GM18508 (cell line): ENCODE results near the gene CNTNAP3.
"Not testable (repeated sequence)": the region's sequence is repeated elsewhere in the genome, so short reads cannot be mapped to it uniquely, and the experiment has no call there.

Experiments used
- ATAC-seq: cut with Tn5 transposase; IDR thresholded peaks from one replicate; pipeline ENCODE4 v1.9.1; 2021; ENCODE audit warnings: moderate number of reproducible peaks; ENCODE audit not compliant: insufficient read depth, unreplicated experiment

Gene CNTNAP3

DNA sequence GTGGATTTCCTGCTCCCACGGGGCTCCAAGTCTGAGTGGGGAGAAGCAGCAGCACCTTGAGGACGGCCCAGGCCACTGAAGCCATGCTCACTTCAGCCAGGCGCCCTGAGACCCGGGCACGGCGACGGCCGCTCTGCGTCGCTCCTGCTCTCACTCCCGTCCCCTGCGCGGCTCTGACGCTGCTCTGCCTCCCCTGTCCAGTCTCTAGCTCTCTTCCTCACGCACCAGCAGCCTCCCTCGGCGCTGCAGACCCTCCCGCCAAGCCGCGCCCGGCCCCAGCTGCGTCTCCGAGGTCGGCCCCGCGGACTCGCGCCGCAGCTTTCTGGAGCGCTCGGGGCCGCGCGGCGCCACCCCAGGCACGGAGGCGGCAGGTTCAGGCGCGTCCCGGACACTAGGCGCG, at the start of gene CNTNAP3:
Gene CNTNAP3 (minus strand): TSS at position 188 of the 400 bp plus-strand sequence. CDS start 103 bp downstream, at position 85.
- ATAC-seq, result not testable (repeated sequence)

DNA sequence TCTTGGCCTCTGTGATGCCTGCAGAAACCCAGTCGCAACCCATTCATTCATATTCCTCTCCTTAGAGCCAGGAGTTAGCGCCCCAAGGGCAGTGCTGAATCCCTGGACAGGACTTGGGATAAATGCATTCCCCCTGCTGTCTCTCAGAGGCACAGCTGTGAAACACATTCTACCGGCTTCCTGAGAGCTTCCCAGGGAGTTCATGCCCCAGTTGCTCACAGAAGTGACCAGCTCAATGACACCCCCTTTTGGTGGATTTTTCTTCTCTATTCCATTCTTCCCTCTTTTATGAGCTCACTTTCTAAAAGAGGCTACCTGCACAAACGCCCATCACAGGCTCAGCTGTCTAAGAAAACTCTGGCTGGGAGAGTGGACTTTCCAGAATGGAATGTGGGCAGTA, 8.0 kb downstream of the CNTNAP3 start:
- not testable (repeated sequence) for ATAC-seq

DNA sequence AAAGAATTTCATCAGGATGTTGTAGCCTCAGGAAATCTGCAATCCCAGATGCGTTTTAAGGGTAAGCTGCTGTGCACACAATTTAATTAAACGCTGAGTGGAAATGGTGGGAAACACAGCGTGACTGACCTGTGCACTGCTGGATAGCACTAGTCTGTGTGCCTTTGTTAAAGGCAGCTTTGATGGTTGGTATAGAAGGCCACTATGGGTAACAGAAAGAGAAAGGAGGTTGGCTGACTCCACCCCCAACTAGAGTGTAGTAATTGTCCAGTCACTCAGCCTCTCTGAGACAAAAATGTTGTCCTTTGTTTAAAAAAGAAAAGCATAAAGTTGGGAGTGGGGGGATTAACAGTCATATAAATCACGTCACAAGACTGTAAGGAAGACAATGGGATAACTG, 45.5 kb downstream of the CNTNAP3 start:
- not testable (repeated sequence) for ATAC-seq

DNA sequence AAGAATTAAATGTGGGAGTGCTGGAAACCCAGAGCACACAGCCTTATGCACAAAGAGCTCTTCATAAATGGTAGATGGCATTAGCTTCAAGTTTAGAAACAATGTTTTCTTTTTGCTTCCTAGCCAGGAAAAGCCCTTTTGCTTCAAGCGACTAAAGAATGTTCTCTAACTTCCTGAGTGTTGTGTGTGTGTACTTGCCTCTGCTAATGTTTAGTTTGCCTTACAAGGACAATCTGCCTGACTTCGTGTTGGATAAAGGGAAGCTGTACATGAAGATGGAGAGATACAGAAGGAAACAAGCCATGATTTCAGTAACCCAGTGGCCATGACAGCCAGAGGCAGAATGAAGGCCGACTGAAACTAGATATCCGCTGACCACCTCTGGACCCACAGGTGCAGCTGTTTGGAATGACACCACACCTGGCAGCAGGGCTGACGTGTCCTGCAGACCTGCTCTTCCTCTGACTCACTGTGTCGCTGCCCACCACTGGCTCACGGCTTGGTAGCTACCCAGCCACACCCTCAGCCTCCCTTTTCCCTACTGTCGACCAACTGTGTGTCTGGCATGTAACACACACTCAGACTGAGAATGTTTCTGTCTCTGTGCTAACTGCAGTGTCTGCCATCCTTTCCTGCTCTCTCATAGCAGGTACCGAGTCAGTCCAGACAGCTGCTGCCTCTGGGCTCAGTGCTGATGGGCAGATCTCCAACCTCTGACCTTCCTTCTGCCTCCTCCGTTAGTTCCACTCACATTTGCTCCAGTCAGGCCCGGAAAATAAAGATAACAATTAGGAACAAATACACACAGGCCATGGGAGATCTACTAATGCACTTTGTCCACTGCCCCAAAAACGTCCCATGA, 55.6 kb downstream of the CNTNAP3 start:
- ATAC-seq, result not testable (repeated sequence)

DNA sequence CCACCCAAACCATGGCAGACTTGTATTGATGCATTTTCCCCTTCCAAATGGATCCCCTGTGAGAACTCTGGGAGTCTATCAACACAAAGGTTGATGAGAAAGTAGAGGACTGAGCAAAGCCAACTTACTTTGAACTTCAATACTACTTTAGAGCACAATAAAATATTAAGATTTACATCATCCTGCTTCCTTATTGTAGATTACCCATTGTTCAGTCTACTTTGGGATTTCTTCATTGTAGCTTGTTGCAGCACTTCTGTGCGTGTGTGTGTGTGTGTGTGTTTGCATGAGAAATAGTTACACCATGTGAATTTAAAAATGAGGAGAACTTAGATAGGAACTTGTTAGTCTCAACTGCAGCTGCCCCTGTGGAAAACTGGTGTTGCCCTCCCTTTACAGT, 72.0 kb downstream of the CNTNAP3 start:
- ATAC-seq, result not testable (repeated sequence)

DNA sequence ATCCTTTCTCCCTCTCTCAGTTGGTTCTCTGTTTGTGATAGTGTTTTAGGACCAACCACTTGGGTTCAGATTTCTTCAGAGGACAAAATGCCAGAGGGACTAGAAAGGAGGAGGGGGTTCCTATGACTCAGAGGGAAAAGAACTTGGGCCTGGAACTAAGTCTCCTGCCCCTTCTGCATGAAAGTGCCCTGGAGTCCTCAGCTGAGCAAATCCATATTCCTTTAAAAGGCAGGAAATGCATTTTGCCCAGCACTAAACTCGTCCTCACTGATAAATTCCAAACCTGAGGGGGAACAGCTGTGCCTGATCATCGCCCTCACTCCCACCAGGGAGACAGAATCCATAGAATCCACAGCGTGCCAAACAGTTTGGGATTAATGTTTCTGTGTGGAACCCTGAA, 78.2 kb downstream of the CNTNAP3 start:
- ATAC-seq, result not testable (repeated sequence)

DNA sequence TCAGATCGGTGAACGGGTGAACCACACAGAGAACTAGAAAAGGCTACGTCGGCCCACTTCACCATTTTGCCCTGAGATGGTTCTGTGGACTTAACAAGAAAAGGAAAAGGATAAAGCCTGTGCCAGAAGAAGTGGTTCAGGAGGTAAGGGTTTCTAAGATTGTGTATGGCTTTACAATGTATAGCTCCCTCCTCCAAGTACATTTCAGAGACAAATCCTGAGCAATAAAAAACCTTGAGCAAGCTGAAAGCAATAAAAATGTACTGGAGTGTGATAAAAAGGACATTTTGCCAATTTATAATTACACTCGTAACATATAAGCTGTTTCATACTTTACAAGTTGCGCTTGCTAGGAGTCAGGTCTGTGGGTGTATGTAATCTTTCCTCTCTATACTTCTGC, 81.3 kb downstream of the CNTNAP3 start:
- not testable (repeated sequence) for ATAC-seq

DNA sequence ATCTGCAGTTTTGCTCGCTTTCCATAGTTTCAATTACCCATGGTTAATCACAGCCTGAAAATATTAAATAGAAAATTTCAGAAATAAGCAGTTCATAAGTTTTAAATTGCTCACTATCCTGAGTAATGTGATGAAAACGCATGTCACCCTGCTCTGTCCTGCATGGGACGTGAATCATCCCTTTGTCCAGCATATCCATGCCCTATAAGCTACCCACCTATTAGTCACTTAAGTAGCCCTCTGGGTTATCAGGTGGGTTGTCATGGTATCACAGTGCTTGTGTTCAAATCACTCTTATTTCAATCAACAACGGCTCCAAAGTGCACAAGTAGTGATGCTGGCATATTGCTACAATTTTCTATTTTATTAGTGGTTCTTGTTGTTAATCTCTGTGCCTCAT, 82.1 kb downstream of the CNTNAP3 start:
- ATAC-seq, result not testable (repeated sequence)

DNA sequence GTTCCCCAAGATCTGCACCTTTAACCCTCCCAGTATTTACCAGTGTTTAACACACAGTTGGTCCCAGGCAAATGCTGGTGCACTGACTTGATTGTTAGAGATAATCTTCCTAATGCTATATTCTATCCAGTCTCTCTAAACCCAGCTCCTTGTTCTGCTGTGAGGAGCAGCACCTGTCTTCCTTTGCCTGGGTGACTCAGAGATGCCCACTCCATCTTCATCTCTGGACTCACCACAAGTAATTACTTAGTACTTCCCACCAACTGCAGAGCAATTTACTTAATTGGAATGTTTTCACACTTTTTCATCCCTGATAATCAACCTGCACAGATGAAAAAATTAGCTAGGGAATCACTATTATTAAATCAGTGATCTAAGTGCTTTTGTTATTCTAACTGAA, 87.6 kb downstream of the CNTNAP3 start:
- not testable (repeated sequence) for ATAC-seq

DNA sequence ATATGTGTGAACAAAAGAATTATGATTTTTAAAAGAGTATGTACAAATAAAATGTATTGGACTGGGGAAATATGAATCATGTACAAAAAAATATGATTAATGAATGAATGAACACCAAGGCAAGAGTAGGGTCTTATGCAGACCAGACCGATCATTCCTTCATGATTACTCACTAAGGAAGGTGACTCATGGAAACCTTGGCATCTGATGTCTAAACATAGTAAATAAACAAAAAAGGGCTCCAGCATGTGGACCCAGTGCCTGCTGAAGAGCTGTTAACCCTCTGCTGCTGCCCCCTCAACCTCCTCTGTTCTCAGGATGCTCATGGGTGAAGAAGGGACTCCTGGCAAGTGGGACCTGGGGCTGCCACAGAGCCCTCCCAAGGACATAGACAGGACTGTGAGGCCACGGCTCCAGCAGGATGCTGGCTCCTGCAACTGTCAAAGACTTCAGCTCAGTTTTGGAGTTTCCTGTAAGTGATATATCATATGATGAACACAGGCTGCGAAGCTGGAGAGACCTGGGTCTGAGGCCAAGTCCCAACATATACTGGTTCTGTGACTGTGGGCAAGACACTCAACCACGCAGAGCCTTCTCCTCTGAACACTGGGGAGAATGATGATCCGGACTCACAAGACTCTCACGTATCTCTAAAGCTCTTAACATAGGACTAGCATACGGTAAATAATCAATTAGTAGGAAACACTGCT, 89.8 kb downstream of the CNTNAP3 start:
- not testable (repeated sequence) for ATAC-seq

DNA sequence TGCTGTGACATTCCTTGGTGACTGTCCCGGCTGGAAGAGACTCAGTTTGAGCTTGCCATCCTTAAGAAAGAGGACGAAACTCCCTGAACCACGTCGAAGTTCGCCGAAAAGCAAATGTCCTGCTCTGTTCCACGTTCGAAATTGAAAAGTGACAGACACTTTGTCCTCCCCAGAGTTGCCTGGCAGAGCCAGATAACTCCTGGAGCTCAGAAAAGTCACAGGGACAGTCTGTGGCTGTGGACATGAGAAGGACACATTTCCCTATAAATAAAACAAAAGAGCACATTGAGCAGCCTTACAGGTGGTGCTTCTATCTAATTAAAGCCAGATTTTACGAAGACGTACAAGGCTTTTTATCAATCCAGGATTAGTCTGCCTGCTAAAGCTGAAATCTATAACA, 116.6 kb downstream of the CNTNAP3 start:
- ATAC-seq, result not testable (repeated sequence)

DNA sequence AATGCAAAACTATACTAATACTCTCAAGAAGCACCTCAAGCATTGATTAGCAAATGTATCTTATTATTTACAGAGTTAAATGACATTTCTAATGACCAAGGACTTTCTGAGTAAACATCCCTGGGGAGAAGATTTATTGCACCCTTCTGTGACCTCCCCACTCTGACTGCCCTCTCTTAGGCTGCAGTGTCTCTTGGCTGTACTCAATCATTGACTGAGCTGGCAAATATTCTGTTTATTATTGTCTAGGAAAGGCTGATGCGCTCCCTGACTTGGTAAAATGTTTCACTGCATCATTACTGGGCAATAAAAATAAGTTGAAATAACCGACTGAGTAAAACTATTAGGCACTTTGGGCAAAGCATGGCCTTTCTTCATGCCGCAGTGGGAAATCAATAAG, 130.3 kb downstream of the CNTNAP3 start:
- ATAC-seq, result not testable (repeated sequence)

DNA sequence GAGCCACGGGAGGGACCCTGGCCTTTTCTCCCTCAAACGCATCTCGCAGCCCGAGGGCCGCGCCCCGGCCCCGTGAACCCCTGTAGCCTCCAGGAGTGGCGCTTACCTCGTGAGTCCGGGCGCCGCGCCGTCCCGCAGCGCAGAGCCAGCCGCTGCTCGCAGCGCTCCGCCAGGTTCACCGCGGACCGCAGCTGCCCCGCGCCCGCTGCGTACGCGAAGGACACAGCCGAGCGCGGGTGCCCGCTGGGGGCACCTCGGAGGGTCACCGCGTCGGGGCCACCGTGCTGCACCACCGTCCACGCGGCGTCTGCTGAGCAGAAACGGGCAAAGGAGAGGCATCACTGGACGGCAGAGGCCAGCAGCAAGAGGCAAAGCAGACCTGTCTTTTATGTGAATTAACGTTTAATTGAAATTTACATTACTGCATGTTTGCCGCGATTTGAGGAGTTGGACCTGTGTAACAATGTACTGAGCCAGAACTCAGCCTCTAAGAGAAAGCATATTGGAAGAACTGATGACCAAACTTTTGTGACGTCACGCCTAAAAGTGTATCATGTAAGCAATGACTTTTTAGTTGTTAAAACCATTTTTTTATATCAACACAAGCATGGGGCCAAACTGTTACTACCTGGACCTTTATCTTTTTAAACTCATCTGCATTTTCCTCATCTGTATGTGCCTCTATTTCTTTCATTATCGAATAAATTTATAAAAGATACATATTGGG, 155.0 kb downstream of the CNTNAP3 start:
- not testable (repeated sequence) for ATAC-seq

DNA sequence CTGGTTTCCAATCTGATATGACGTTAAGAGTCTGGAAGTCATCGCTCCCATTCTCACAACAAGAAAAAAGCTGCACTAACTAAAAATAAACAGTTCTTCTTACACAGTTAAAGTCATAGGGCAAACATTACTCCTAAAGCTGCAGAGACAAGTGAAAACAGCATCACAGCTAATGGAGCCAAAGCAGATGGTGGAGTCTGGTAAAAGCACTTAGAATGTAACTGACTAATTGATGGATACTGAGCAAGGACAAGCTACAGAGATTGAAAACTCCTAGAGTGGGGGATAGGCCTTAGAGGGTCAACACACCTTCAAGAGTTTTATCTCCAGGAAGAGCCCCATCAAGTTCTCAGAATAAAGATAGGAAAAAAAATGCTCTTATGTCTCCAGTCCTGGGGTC, 166.6 kb downstream of the CNTNAP3 start:
- ATAC-seq, result not testable (repeated sequence)

DNA sequence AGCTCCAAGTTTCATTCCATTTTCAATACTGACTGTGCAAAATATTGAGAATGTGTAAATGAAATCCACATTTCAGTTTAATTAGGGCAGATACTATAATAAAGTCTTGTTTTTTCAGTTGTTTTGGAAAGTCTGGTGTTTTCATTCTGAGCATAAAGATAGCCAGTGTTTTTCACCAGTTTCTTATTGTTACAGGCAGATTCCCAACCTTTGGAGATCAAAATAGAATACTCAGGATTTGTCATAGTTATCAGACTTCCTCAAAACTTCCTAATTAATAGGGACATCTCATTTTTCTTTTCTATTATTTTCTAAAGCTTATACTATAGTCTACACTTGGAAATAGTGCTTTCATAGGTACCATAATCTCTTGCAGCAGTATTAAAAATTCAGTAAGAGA, 176.2 kb downstream of the CNTNAP3 start:
- not testable (repeated sequence) for ATAC-seq

DNA sequence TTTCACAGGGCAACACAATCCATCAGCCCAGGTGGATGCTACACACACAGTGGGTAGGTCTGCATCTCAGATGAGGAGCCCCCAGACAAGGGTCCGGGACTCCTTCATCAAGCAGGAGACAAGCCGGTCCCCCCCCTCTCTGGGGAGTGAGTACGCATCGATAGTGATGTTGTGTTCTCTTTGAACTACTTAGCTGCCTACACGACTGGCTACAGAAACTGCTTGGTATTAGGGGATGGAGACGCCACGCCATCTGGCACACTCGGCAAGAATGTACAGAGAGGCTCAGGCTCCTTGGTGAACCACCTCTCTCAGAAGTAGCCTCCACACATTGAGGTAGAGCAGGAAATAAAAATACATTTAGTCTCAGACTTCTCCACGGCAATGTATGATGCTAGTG, 179.8 kb downstream of the CNTNAP3 start:
- no peak for ATAC-seq

DNA sequence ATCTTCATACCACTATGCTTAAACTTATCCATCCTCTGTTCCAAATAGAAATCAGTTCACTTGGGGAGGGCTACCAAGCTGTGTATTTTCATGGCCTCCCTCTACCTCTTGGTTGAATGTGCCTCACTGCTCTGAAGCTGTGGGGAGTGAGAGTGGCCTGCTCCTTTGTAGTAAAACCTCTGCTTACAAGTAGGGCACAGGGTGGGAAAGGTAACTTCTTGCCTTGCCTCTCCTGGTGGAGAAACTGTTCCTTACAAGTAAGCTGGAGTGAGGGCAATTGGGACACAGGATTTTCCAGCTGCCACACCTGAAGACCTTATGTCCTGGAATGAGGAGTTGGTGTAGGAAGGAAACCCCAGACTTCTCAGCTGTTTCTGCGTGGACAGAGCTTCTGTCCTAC, 190.8 kb downstream of the CNTNAP3 start:
- not testable (repeated sequence) for ATAC-seq

DNA sequence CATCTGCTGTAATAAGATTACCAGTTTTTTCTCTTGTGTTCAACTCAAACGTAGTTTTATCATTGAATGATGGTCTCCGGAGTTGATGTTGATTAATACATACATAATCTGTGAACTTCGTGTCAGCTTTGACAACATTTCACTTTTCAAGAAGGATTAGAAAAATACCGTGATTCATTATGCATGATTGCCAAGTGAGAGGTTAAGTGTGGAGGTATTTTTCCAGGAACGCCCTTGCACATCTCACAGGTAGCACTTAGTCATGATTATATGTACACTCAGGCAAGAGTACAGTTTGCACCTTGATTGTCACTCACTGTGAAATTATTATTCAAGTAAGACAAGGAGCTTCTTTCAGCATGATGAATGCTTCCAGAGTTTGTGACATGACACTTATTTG, 202.7 kb downstream of the CNTNAP3 start:
- ATAC-seq, result not testable (repeated sequence)

DNA sequence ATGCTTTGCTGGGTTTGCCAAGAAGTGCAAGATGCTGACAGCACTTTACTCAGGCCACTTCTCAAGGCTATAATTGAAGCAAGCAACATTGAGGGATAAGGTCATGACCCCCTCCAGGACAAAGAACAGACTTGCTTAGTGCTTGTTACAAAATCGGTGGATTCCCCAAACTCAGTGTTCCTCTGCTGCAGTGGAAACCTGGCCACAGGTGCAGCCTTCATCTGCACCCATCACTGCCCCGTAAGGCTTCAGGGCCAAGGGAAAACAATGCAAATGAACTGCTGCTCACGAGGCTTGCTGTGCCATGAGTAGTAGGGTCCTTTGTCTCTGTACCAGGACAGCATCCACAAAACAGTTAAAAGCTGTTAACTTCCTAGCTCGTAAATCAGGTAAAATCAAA, 205.4 kb downstream of the CNTNAP3 start:
- not testable (repeated sequence) for ATAC-seq

DNA sequence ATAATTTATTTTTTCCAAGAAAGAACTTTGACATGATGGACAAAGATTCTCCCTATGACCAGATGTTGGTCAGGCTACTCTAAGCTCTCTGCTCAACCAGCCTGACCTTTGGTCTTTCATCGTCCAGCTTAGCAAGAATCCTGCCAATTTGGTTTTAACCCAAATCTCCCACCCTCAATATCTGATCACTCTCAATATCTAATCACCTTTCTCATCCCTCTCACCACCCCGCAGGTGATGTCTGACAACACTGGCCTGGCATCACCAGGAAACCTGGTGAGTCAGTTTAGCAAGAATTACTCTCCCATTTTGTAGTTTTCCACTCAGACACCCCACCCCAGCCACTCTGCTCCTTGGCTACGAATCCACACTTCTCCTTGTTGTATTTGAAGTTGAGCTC, 207.9 kb downstream of the CNTNAP3 start:
- not testable (repeated sequence) for ATAC-seq
